Activated CD4-positive, alpha-beta T cell treated with anti-CD3 and anti-CD28 coated beads for 4 hours (primary cell): ENCODE results near the gene HIVEP3.
A peak's percentile ranks its signal among the peaks of the same experiment; 100 is the strongest.
"Not testable (repeated sequence)": the region's sequence is repeated elsewhere in the genome, so short reads cannot be mapped to it uniquely, and the experiment has no call there.

Experiments used
- DNase-seq, 2 donors: peaks; one replicate each; pipeline ENCODE4 v3.0.0-alpha.2; 2020

The HIVEP3 gene

DNA sequence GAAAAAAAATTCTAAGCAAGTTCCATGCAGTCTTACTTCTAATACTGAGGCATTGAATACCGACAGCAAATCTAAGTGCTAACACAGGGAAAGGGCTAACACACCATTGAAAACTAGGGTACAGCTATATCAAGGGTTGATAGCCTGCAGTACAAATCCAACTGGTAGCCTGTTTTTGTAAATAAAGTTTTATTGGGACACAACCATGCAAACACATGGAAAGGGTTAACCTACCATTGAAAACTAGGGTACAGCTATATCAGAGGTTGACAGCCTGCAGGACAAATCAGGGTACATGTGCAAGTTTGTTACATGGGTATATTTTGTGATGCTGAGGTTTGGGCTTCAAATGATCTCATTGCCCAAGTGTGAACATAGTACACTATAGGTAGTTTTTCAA, 212.9 kb downstream of the HIVEP3 start:
- no peak for DNase-seq

- DNase-seq, result no peak
These were observed 214.5 kb downstream of the HIVEP3 start for GRCh38 chr1:41704196-41704595.

GRCh38 chr1:41702771-41703170, 216.0 kb downstream of the HIVEP3 start:
- no peak for DNase-seq

- DNase-seq, result no peak
These were observed 217.7 kb downstream of the HIVEP3 start for GRCh38 chr1:41700986-41701535.

DNA sequence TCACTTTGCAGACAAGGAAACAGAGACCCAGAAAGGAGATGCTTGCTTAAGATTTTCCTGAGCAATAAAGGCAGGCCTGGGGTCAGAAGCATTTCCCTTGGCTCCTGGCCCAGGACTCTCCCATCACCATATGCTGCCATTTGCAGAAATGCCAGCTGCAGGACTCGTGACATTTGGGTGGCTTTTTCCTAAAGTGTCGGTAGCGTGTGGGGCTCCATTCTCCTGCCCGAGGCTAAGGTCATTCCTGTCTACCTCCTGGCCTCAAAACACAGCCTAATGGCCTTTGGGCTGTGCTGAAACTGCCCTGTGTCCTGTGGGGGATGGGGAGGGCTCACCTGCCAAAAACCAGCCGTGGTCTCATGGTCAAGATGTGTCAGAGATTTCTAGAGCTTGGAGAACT, 218.1 kb downstream of the HIVEP3 start:
- DNase-seq, result no peak

- DNase-seq, result no peak
These were observed 218.9 kb downstream of the HIVEP3 start for GRCh38 chr1:41699861-41700248.

GRCh38 chr1:41698916-41699860, 219.5 kb downstream of the HIVEP3 start:
- DNase-seq, result no peak

DNA sequence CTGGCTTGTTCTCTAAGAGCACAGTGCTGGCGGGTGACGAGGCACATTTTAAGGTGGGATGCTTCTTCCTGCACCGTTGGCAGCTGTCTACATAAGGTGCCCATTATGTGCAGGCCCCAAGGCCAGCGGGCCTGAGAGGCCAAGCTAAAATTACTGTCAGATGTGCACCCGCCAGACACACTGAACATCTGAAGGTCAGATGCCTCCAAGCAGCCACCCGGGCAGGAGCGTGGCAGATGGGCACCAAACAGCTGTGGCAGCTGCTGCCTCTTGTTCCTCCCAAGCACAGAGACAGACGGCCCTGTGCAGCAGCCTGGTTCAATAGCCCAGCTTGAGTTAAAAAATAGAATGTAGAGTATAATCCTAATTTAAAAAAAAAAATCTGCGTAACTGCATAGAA, 222.3 kb downstream of the HIVEP3 start:
- DNase-seq, result no peak

DNA sequence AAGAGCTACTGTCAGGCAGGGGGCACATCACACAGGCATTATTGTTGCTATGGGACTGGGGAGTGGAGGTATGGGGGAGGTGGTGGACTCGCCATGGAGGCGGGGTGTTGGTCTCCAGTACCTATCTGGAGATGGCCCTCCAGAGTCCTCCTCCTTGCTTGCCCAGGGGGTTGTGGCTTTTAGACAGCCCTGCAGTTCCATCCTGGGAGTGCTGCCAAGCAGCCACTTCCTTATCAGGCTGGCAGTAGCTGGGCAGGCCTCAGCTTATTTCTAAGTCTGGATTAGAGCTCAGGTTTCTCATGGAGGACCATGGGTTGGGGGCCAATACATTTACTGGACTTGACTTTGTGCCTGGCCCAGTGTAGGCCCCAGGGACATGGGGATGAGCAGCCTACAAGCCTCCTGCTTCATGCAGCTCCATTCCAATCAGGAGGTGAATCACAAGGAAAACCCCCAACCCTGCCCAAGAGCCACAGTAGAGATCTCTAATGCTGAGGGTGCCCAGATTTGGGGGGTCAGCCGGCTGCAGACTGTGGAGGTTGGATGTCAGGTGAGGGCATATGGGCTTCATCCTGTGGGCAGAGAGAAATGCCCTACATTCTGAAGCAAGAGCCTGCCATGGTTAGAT, 223.5 kb downstream of the HIVEP3 start:
- no peak for DNase-seq

GRCh38 chr1:41691966-41692365, 226.8 kb downstream of the HIVEP3 start:
- not testable (repeated sequence) for DNase-seq

DNA sequence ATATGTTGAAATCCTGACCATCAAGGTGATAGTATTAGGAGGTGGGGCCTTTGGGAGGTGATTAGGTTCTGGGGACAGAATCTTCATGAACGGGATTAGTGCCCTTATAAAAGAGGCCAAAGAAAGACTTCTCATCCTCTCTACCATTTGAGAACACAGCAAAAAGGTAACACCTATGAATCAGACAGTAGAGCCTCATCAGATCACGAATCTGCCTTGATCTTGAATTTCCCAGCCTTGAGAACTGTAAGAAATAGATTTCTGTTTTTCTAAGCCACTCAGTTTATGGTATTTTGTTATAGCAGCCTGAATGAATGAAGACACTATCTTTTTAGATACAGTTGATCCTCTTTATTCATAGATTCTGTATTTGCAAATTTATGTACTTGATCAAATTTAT, 227.3 kb downstream of the HIVEP3 start:
- DNase-seq, result no peak

- no peak for DNase-seq
These were observed 228.4 kb downstream of the HIVEP3 start for GRCh38 chr1:41690331-41690730.

GRCh38 chr1:41689558-41689981, 229.2 kb downstream of the HIVEP3 start:
- no peak for DNase-seq

DNA sequence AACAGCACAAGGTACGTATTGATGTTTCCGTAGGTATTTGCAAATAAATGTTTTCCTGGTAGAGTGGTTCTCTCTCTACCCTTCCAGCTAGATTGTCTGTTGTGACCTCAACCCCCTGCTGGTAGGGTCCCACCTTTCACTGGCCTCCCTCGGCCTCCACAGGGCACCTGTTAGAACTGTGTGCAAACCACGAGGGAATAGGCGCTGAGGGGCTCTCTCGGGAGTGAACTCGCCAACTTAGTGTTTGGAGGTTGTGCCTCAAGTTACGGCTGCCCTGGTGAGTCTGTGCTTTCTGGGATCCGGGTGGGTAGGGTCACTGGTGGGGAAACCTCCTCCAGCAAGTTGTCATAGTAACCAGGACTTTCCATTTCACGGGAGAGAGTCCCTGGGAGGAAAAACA, 229.6 kb downstream of the HIVEP3 start:
- no peak for DNase-seq

DNA sequence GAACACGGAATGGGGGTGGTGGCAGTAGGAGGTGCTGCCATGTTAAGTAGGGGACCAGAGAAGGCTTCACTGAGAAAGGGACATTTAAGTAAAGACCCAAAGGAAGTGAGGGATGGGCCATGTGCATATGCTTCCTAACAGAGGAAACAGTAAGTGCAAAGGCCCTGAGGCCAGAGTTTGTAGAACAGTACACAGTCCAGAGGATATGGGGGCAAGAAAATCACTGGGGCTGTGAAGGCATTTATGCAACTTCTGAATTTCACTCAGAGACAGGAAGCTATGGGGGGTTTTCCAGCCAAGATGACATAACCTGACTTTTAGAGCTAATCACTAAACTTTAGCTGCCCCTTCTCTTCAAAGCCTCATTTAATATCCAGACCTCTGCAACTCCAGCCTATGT, 231.7 kb downstream of the HIVEP3 start:
- no peak for DNase-seq

DNA sequence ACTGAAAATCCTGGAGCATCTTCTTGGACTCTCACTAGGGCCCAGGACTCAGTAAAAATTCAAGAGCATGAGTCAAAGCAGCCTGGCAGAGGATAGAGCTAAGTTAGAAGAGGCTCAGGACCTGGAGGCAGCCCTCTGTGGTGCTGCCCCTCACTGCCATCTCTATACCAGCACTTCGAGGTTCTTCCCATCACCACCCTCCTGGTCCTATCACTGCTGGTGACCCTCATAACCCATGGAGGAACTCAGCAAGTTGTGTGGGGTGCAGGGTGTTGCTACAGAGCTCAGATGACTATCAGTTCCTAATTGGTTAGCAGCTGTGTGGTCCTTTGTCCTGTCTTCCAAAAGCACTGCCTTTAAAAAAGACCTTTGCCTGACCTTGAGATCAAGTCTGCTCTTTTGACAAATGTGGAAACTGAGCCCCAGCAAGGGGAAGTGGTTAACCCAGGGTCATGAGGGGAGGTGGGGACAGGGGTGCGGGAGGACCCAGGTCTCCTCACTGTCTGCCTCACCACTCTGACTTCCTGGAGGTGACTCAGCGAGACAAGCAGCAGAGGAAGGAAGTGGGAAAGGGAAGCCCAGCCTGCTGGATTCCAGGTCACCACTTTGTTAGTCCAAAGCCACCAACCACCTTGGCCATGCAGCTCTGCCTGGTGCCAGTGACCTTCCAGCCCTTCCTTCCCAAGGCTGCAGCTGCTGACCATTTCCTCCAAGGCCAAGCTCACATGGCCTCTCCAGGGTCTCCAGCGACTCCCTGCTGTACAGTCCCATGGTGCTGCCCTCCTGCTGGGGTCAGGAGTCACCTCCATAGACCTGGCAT, 234.8 kb downstream of the HIVEP3 start:
- DNase-seq, result peak in 1 of 2 donors; percentile 23

GRCh38 chr1:41682845-41683625, 235.7 kb downstream of the HIVEP3 start:
- no peak for DNase-seq

GRCh38 chr1:41682149-41682548, 236.6 kb downstream of the HIVEP3 start:
- no peak for DNase-seq

DNA sequence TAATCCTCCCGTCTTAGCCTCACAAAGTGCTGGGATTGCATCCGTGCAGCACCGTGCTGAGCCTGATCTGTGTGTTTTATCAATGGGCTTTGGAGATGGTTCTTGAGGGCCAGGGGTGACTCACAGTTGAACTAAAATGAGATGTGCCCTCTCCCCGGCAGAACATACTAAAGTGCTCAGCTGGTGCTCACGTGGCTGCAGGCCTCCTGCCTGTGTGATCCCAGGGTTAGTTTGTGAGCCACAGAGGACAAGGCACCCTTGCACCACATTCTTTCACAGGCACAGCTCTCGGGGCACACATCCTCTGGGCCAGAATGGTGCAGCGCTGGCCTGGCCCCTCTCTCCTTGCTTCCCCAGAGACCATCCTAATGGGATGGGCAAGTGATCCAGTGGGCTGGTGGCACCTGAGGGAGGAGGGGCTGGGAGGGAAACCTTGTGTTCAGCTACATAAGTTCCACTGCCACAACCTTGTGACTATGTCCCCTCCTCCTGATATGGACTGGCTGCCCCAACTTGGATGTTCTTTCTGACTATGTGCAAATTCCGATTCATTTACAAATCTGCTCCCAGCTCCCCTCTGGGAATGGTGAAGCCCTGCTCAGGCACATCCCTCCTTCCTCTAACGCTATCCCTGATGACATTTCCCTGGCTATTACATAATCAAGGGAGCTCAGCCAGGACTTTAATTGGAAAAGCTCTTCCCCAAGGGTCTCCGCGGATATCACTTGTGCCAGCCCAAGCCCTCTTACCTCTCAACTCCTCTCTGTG, 237.2 kb downstream of the HIVEP3 start:
- no peak for DNase-seq

DNA sequence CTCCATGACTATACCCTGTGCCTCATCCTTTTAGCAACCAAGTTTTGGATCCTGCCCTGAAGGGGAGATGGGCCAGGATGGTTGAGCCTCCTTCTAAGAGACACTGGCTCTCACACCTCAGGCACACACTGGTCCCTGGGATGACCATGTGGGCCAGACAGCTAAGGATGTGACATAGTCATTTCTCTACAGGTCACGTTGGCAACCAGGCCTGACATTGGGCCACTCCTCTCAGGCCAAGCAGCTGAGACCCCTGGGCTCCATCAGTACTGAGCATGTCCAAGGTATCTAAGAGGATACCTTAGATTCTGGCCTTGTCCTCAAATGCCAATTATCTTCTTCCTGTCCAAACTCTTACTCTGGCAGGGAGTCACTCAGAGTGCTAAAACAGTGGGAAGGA, 238.7 kb downstream of the HIVEP3 start:
- DNase-seq, result no peak

- DNase-seq, result no peak
These were observed 239.2 kb downstream of the HIVEP3 start for GRCh38 chr1:41679531-41679930.
